ENCODE measurements around the gene PPM1H.

- TF ChIP-seq CTCF (IDR thresholded peaks at IDR 0.05; ENCODE audit: borderline replicate concordance, extremely low read depth, low read length, poor library complexity, severe bottlenecking) (no peak), EZH2 (IDR thresholded peaks at IDR 0.05; ENCODE audit: borderline replicate concordance, low read depth, low read length, severe bottlenecking) (no peak)
Observed at GRCh38 chr12:62763861-62764645, 170.9 kb downstream of the PPM1H start.
